Measurements from ENCODE around the gene HRH2. TPM values are rescaled to one million over a fixed set of nuclear protein-coding genes. Genes with fewer than 3 reads are reported as not detected.
"Not testable (repeated sequence)": the region's sequence is repeated elsewhere in the genome, so short reads cannot be mapped to it uniquely, and the experiment has no call there.

HRH2 gene
- total and polyA plus RNA-seq, 3 experiments from 2014 or later, result 1.3 to 29.6 (median 28.9) TPM

- Histone ChIP-seq H3K27me3 (ENCODE audit: insufficient read depth, low read length, poor library complexity, severe bottlenecking) (no peaks in the 10 kb centered on the region), H3K4me1 (ENCODE audit: insufficient read depth, low read length) (no peaks in the 10 kb centered on the region), H3K4me3 (ENCODE audit: low read length) (no peak overlapping the region), H3K9me3 (ENCODE audit: low read length) (peaks cover 7% of the 10 kb centered on the region), H3K36me3 (ENCODE audit: insufficient read depth, low read length) (no peaks in the 10 kb centered on the region), H3K27ac (ENCODE audit: low read depth, low read length) (no peak overlapping the region)
- H3K4me1 Mint-ChIP-seq, result no peaks in the 10 kb centered on the region
- H3K36me3 Mint-ChIP-seq, result peaks cover 0 to 10% (median 1%) of the 10 kb centered on the region in 3 donors
- peaks cover 9 to 17% (median 11%) of the 10 kb centered on the region in 5 donors for H3K9me3 Mint-ChIP-seq
- CTCF ChIA-PET, result interaction anchor here (1.1 kb wide), 1 partner anchor 13 kb away, joined by 3 read pairs; no protein-coding TSS in a partner anchor
- H3K4me3 Mint-ChIP-seq, result no peak overlapping the region
- POLR2A ChIA-PET, result no interaction called here
- H3K27ac Mint-ChIP-seq, result peak overlapping the region in 1 of 8 donors; percentile 61
- H3K27me3 Mint-ChIP-seq, result peaks cover 8 to 35% of the 10 kb centered on the region in 2 donors
- DNase-seq, result no peak
Measured at GRCh38 chr5:175714479-175715085, 56.7 kb downstream of the HRH2 start.

- H3K27me3 Mint-ChIP-seq, result peaks cover 8 to 31% of the 10 kb centered on the region in 2 donors
- POLR2A ChIA-PET, result no interaction called here
- H3K9me3 Mint-ChIP-seq, result peaks cover 9 to 17% (median 11%) of the 10 kb centered on the region in 5 donors
- CTCF ChIA-PET, result no interaction called here
- Histone ChIP-seq H3K9me3 (ENCODE audit: low read length) (peaks cover 7% of the 10 kb centered on the region), H3K4me3 (ENCODE audit: low read length) (no peak overlapping the region), H3K27me3 (ENCODE audit: insufficient read depth, low read length, poor library complexity, severe bottlenecking) (no peaks in the 10 kb centered on the region), H3K27ac (ENCODE audit: low read depth, low read length) (no peak overlapping the region), H3K4me1 (ENCODE audit: insufficient read depth, low read length) (no peaks in the 10 kb centered on the region), H3K36me3 (ENCODE audit: insufficient read depth, low read length) (no peaks in the 10 kb centered on the region)
- no peaks in the 10 kb centered on the region for H3K4me1 Mint-ChIP-seq
- no peak overlapping the region for H3K4me3 Mint-ChIP-seq
- no peak overlapping the region for H3K27ac Mint-ChIP-seq
- DNase-seq, result no peak
- peaks cover 0 to 10% (median 1%) of the 10 kb centered on the region in 3 donors for H3K36me3 Mint-ChIP-seq
Measured at GRCh38 chr5:175715627-175716522, 58.0 kb downstream of the HRH2 start.

GRCh38 chr5:175717837-175718236, 60.0 kb downstream of the HRH2 start:
- H3K27me3 Mint-ChIP-seq, result peaks cover 8 to 25% of the 10 kb centered on the region in 2 donors
- Histone ChIP-seq H3K4me3 (ENCODE audit: low read length) (no peak overlapping the region), H3K27me3 (ENCODE audit: insufficient read depth, low read length, poor library complexity, severe bottlenecking) (no peaks in the 10 kb centered on the region), H3K9me3 (ENCODE audit: low read length) (peaks cover 7% of the 10 kb centered on the region), H3K4me1 (ENCODE audit: insufficient read depth, low read length) (no peaks in the 10 kb centered on the region), H3K36me3 (ENCODE audit: insufficient read depth, low read length) (no peaks in the 10 kb centered on the region), H3K27ac (ENCODE audit: low read depth, low read length) (no peak overlapping the region)
- H3K27ac Mint-ChIP-seq, result no peak overlapping the region
- H3K36me3 Mint-ChIP-seq, result peaks cover 0 to 10% (median 0%) of the 10 kb centered on the region in 3 donors
- no peak overlapping the region for H3K4me3 Mint-ChIP-seq
- CTCF ChIA-PET, result interaction anchor here (0.8 to 3.5 kb wide), 7 partner anchors 9 to 187 kb away, joined by 3 to 27 read pairs (median 4); no protein-coding TSS in a partner anchor
- POLR2A ChIA-PET, result no interaction called here
- no peak for DNase-seq
- H3K9me3 Mint-ChIP-seq, result peaks cover 9 to 17% (median 11%) of the 10 kb centered on the region in 5 donors
- no peaks in the 10 kb centered on the region for H3K4me1 Mint-ChIP-seq

GRCh38 chr5:175718401-175719108, 60.7 kb downstream of the HRH2 start:
- Histone ChIP-seq H3K9me3 (ENCODE audit: low read length) (peaks cover 7% of the 10 kb centered on the region), H3K4me3 (ENCODE audit: low read length) (no peak overlapping the region), H3K27me3 (ENCODE audit: insufficient read depth, low read length, poor library complexity, severe bottlenecking) (no peaks in the 10 kb centered on the region), H3K4me1 (ENCODE audit: insufficient read depth, low read length) (no peaks in the 10 kb centered on the region), H3K27ac (ENCODE audit: low read depth, low read length) (no peak overlapping the region), H3K36me3 (ENCODE audit: insufficient read depth, low read length) (no peaks in the 10 kb centered on the region)
- Mint-ChIP-seq H3K27ac (no peak overlapping the region), H3K36me3 (peaks cover 0 to 10% (median 0%) of the 10 kb centered on the region in 3 donors), H3K9me3 (peaks cover 9 to 17% (median 11%) of the 10 kb centered on the region in 5 donors), H3K27me3 (peaks cover 8 to 25% of the 10 kb centered on the region in 2 donors), H3K4me3 (no peak overlapping the region), H3K4me1 (no peaks in the 10 kb centered on the region)
- ChIA-PET CTCF (interaction anchor here (0.7 to 3.5 kb wide), 9 partner anchors 8 to 188 kb away, joined by 3 to 27 read pairs (median 4); no protein-coding TSS in a partner anchor), POLR2A (no interaction called here)
- peak in 3 of 5 donors; percentile 10 to 34 (median 18) for DNase-seq

- CTCF ChIA-PET, result interaction anchor here (1.2 to 3.5 kb wide), 6 partner anchors 11 to 188 kb away, joined by 3 to 27 read pairs (median 4); no protein-coding TSS in a partner anchor
- POLR2A ChIA-PET, result not testable (repeated sequence)
Measured at GRCh38 chr5:175719109-175719432, 61.2 kb downstream of the HRH2 start.

GRCh38 chr5:175724314-175725275, 66.7 kb downstream of the HRH2 start:
- no peak for DNase-seq
- no peak overlapping the region for H3K4me3 Mint-ChIP-seq
- H3K4me3 ChIP-seq (ENCODE audit: low read length), result no peak overlapping the region
- peaks cover 7 to 9% of the 10 kb centered on the region in 2 donors for H3K27me3 Mint-ChIP-seq
- H3K27ac Mint-ChIP-seq, result no peak overlapping the region
- no peaks in the 10 kb centered on the region for H3K9me3 ChIP-seq (ENCODE audit: low read length)
- peaks cover 4% of the 10 kb centered on the region for H3K4me1 ChIP-seq (ENCODE audit: insufficient read depth, low read length)
- no peaks in the 10 kb centered on the region for H3K36me3 ChIP-seq (ENCODE audit: insufficient read depth, low read length)
- no peaks in the 10 kb centered on the region for H3K9me3 Mint-ChIP-seq
- ChIA-PET POLR2A (no interaction called here), CTCF (interaction anchor here (0.6 kb wide), 1 partner anchor 143 kb away, joined by 5 read pairs; no protein-coding TSS in a partner anchor)
- no peaks in the 10 kb centered on the region for H3K36me3 Mint-ChIP-seq
- H3K4me1 Mint-ChIP-seq, result peaks cover 1% of the 10 kb centered on the region in 3 donors
- H3K27me3 ChIP-seq (ENCODE audit: insufficient read depth, low read length, poor library complexity, severe bottlenecking), result peaks cover 6% of the 10 kb centered on the region
- H3K27ac ChIP-seq (ENCODE audit: low read depth, low read length), result no peak overlapping the region

More at GRCh38 chr5:175719109-175719432, 61.2 kb downstream of the HRH2 start:
- H3K4me3 Mint-ChIP-seq; DNase-seq; H3K4me1 ChIP-seq (ENCODE audit: insufficient read depth, low read length); H3K9me3 ChIP-seq (ENCODE audit: low read length); H3K27ac Mint-ChIP-seq; H3K27ac ChIP-seq (ENCODE audit: low read depth, low read length); H3K4me3 ChIP-seq (ENCODE audit: low read length); H3K4me1 Mint-ChIP-seq; H3K36me3 ChIP-seq (ENCODE audit: insufficient read depth, low read length); H3K27me3 ChIP-seq (ENCODE audit: insufficient read depth, low read length, poor library complexity, severe bottlenecking): not testable (repeated sequence)
- peaks cover 9 to 17% (median 11%) of the 10 kb centered on the region in 5 donors for H3K9me3 Mint-ChIP-seq
- H3K27me3 Mint-ChIP-seq, result peaks cover 8 to 24% of the 10 kb centered on the region in 2 donors
- H3K36me3 Mint-ChIP-seq, result peaks cover 0 to 10% (median 0%) of the 10 kb centered on the region in 3 donors

- H3K9me3 Mint-ChIP-seq, result no peaks in the 10 kb centered on the region
- no peak overlapping the region for H3K27ac ChIP-seq (ENCODE audit: low read depth, low read length)
- no peak overlapping the region for H3K27ac Mint-ChIP-seq
- no peaks in the 10 kb centered on the region for H3K9me3 ChIP-seq (ENCODE audit: low read length)
- H3K36me3 ChIP-seq (ENCODE audit: insufficient read depth, low read length), result no peaks in the 10 kb centered on the region
- no peak overlapping the region for H3K4me3 ChIP-seq (ENCODE audit: low read length)
- no peaks in the 10 kb centered on the region for H3K36me3 Mint-ChIP-seq
- H3K4me1 Mint-ChIP-seq, result peaks cover 7 to 8% (median 8%) of the 10 kb centered on the region in 3 donors
- ChIA-PET POLR2A (interaction anchor here (0.6 kb wide), 1 partner anchor 183 kb away, joined by 4 read pairs; no protein-coding TSS in a partner anchor), CTCF (interaction anchor here (1.9 kb wide), 1 partner anchor 20 kb away, joined by 6 read pairs; no protein-coding TSS in a partner anchor)
- no peak for DNase-seq
- H3K27me3 ChIP-seq (ENCODE audit: insufficient read depth, low read length, poor library complexity, severe bottlenecking), result peaks cover 9% of the 10 kb centered on the region
- no peak overlapping the region for H3K4me3 Mint-ChIP-seq
- H3K27me3 Mint-ChIP-seq, result peaks cover 22 to 32% of the 10 kb centered on the region in 2 donors
- peaks cover 7% of the 10 kb centered on the region for H3K4me1 ChIP-seq (ENCODE audit: insufficient read depth, low read length)
Measured at GRCh38 chr5:175728316-175728715, 70.4 kb downstream of the HRH2 start.

Measured in CD8-positive, alpha-beta memory T cell (primary cell).